Eye (tissue), 1 donor: ENCODE data around the gene CLEC12A.
"Not testable (repeated sequence)": the region's sequence is repeated elsewhere in the genome, so short reads cannot be mapped to it uniquely, and the experiment has no call there.

Experiments
- DNase-seq: peaks from one replicate; pipeline ENCODE4 v3.0.0-alpha.2; 2015

The CLEC12A gene

DNA sequence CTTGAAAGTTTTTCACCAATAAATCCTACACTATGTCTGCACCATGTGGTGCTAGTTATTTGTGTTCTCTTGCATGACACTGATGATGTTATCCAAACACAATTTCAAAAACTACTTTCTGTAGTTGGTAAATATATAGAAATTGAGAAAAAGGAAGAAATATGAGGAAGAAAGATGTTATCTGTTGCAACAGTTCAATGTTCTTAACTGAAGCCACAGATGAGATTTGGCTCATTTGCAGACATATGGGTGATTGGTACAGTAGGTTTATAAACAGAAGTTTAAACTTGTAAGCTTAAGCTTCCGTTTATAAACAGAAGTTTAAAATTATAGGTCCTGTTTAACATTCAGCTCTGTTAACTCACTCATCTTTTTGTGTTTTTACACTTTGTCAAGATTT lies at the start of gene CLEC12A:
TSS of gene CLEC12A (plus strand) at position 229 of the 400 bp plus-strand sequence. CDS start 188 bp downstream, outside the sequence.
- no peak for DNase-seq

DNA sequence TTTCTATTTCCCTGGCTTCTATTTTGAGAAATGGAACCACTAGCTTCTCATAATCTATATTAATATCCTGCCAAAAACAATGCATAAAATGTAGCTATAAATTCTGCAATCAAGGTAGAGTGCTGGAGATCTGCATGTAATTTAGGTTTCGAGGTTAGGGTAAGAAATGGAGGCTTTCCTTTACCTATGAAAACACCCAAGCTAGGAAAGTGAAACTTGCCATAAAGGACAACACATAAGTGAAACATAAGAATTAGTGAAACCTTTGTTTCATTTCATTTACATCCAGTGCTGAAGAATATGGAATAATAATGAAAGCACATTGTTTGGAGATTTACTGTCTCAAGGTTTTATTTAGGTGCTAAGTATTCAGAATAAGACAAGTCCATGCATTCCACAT lies 48.8 kb upstream of the CLEC12A start:
- DNase-seq = no peak

DNA sequence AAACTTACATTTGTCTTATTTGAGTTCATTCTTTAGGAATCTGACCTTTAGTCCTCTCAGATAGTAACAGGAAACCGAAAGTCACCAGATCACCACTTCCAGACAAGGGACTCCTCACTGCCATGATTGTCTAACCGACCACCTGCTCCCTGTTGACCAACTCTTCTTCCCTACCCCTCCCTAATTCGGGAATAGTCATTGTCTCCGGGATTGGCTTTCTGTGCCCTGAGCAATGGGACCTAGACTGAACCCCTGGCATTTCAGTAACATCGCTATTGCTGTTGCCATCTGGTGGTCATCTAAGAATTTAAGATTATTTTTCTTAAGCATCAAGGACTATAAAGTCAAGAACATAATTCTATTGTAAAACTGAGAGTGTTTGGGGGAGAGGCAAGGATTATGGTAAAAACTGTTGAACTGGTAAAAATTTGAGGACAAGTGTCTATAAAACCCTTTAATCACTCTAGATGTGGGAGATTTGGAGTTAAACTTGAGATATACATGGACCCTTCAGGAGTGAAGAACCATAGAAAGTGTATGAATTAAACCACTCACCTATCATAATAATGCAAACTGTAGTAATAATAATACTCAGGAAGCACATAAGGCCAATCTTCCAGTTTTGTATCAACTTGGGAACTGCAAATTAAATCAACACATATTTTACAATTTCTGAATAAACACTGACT lies 45.4 kb upstream of the CLEC12A start:
- peak; percentile 54 for DNase-seq

DNA sequence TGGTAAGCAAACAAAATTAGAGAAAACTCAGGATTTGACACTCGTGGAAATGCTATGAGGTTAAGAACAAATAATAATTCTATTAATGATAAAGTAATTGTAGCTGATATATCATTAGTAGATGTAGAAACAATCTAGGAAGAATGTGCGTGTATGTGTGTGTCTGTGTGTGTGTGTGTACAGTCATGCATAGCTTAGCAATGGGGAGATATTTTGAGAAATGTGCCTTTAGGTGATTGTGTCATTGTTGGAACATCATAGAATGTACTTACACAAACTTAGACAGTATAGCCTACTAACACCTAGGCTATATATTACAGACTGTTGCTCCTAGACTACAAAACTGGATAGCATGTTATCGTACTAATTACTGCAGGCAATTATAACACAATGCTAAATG lies 44.3 kb upstream of the CLEC12A start:
- DNase-seq = no peak

DNA sequence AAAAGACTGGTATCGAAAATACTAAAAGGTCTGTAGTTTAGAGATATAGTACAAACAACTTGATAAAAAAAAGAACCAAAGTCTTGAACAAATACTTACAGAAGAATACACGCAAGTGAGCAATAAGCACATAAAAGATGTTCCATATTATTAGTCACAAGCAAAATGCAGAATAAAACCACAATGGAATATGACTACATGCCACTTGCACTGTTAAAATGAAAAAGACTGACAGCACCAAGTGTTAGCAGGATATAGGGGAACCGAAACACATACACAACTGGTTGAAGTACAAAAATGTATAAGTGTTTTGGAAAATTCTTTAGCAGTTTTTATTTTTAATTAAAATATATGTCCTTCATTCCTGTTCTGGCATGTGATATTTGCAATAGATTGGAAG lies 42.6 kb upstream of the CLEC12A start:
- DNase-seq = no peak

DNA sequence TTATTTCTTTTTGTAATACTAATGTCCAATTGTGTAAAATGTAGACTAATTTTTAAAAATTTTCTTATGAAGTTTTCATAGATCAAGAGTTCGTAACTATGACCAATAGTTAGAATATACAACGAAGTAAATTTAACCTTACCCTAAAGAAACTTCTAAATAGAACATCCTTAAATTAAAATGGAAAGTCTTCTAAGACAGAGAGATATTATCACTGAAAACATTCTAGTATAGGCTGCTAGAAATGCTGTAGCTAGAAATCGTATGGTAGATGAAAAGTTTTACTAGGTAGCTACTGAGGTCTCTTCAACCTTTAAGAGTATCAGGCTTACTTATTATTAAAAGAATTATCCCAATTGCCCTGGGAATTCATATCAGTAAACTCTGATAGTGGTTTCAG lies 40.0 kb upstream of the CLEC12A start:
- DNase-seq = no peak

DNA sequence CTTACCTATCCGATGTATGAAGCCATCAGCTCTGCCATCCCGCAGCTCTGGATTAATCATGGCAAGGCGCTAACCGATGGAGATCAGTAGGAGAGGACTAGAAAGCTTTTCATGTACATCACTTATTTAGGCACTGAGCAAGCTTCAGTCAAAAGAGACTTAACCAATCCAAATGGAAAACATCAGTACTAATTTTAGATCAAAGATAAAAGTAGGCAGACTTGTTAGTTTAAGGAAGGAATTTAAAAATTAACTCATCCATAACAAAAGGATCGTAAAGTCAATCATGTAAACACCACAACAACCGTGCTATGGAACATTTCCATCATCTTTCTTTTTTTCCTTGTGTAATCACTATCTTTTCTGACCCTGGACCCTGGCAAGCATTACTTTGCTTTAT lies 38.9 kb upstream of the CLEC12A start, which contains the start of gene CLEC2A:
TSS of gene CLEC2A (minus strand) at position 101 of the 400 bp plus-strand sequence. CDS start at position 60, 41 bp downstream.
- DNase-seq = no peak

DNA sequence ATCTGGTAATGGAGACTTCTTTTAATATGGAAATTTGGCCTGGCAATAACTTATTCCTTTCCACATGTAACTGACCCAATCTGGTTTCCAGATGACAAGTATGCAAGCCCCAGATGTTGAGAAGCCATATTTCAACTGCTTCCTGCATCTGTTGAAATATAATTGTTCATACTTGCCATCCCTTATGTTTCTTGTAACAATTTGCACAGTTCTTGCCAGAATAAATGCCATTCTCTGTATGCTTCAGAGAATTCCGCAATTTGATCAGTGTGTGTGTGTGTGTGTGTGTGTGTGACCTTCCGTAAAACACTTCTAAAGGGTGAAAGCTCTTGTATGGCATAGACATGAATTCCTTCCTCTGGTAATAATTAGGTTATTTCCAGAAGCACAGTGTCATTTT lies 37.3 kb upstream of the CLEC12A start:
- DNase-seq = peak; percentile 13

DNA sequence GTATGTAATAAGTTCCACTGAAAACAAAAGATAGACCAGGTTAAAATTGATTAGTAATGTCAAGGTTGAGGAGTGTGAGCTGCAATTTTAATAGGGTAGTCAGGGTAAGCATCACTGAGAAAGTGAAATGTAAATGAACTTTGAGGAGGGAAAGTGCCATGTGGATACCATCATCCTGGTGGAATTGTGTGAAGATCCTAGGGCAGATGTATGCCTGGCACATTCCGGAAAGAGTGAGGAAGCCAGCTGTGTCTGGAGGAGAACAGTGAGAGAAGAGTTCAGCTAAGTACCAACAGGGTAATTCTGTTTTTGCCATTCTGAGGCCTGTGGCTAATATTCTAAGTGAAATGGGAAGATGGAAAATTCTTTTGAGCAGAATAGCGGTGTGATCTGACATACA lies 36.2 kb upstream of the CLEC12A start:
- no peak for DNase-seq

DNA sequence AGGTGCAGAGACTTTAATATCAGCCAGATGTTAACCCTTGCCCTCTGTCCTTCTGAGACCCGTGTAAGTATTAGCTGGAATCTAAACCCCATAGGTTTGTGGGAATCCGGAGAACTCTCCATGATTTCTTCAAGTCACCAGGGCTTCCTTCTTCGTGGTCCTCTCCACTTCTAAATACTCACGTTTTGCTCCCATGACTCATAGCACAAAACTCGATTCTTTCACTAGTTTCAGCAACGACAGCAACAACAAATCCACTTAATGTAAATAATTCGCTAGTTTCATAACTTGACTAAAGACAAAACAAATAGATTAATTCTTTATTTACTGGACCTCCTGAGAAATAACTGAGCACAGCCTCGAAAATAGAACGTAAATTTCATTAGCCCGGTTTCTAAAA lies 34.6 kb upstream of the CLEC12A start:
- DNase-seq = no peak

DNA sequence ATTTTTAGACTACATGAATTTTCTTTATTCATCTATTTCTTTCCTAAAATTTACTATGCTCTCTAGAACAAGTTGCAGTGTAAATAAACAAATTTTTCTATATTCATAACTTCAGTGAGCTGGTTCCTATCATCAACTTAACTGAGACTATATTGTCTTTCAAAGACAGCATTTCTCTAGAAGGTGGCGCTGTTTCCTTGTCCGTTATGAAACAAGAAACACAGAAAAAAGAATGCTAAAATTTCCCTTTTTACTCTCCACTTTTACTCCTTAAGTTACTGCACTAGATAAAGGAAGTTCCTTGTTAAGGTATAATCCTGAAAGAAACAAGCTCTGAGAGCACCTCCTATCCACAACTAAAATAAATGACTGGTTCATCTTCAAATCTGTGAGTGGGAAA lies 30.8 kb upstream of the CLEC12A start:
- DNase-seq = no peak

DNA sequence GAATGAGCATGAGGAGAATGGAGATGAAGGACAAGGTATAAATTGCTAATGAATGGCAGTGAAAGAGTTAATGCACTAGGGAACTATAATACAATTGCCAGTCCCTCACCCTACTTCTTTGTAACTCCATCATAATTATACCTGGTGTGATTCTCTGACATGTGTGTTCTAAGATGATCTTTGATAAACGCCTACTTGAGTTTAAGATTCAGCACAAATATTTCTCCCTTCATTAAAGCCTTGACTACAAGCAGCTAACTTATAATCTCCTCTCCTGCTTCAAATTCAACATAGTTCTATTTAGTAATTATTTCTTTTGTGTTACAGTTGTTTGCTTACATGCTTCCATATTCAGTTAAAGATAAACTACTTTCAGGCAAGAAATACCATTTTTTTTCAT lies 29.4 kb upstream of the CLEC12A start:
- no peak for DNase-seq

DNA sequence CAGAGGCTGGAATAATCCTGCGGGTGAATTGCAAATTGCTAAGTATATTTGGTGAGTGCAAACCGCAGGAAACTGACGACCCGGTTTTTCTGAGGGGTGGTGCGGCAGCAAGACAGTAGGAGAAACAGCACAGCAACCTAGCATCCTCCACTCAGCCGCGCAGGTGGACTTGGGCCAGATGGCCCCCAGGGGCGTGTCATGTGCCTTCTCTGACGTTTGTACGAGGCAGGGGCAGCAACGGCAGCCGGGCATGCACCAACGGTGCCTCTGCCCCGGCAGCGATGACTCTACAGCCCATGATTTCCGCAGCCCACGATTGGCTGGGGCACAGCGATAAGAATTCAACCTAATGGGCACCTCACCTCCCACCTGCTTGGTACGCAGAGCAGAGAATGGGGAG lies 28.0 kb upstream of the CLEC12A start:
- DNase-seq = no peak

DNA sequence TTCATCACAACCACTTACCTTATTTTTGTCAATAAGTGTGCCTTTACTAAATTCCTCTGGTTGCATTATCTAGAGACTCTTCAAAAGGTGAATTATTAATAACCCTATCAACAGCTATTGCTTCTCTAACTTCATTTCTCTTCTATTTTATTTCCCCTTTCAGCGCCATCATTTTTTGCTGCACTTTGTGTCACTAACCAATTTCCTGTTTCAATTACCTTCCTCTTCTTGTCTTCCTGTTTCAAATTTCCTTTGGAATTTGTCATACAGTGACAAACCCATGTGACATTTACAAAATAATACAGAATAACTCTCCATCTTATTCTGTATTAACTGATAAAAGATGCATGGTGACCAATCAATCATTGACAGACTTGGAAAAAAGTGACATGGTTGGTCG lies 26.8 kb upstream of the CLEC12A start:
- DNase-seq = no peak

DNA sequence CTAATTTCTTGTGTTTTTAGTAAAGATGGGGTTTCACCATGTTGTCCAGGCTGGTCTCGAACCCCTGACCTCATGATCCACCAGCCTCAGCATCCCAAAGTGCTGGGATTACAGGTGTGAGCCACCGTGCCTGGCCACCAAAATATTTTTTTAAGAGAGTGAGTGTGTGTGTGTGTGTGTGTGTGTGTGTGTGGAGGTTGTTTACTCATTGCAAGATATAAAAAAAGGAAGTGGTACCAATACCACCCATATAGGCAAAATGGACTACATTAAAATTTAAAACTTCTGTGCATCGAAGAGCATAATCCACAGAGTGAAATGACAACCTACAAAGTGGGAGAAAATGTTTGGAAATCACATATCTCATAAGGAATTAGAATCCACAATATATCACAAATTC lies 23.5 kb upstream of the CLEC12A start:
- DNase-seq = no peak

DNA sequence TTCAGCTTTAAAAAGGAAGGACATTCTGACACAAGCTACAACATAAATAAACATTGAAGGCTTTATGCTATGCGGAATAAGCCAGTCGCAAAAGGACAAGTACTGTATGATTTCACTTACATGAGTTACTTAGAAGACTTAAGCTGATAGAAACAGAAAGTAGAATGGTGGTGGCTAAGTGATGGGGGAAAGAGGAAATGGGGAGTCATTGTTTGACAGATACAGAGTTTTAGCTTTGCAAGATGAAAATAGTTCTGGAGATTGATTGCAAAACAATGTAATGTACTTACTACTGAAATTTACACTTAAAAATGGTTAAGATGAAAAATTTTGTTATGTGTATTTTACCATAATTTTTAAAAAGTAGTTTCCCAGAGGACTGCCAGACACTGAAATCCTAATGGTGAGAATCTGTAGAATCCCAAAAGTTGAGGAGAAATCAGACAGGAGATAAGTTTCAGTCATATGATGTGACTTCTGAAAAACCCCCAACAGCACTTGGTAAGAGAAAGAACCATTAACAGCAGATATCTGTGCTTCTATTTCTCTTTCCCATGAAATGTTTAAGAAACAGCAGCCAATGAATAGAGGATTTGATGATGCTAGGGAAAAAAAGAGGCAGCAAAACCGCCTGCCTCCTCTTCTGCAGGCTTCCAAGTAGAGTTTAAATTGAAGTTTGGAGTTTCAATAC lies 22.5 kb upstream of the CLEC12A start:
- no peak for DNase-seq

DNA sequence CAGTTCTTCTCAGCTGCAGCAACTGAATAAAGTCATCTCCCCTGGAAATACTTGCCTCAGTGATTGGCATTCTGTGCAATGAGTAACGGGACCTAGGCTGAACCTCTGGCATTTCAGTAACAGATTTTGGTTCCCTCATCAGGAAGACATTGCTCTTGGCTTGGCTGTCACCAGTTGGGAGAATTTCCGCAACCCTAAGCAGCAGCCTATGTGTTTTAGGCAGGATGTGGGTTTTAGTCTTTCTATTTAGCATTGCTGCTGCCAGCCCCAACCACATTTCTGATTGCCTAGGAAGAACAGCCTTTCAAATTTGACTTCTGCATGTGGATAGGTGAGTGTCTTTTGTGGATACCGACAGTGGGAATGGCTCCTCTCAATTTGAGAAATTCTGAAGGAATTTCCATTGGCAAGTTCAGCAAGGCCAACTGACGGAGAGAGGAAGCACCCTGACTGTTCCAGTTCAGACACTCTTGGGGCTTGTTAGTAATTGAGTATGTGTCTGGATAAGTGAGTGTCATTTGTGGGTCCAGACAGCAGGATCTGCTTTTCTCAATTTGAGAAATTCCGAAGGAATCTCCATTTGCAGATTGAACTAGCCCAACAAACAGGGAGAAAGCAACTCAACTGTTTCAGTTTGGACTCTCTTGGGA lies 20.1 kb upstream of the CLEC12A start:
- DNase-seq = no peak

DNA sequence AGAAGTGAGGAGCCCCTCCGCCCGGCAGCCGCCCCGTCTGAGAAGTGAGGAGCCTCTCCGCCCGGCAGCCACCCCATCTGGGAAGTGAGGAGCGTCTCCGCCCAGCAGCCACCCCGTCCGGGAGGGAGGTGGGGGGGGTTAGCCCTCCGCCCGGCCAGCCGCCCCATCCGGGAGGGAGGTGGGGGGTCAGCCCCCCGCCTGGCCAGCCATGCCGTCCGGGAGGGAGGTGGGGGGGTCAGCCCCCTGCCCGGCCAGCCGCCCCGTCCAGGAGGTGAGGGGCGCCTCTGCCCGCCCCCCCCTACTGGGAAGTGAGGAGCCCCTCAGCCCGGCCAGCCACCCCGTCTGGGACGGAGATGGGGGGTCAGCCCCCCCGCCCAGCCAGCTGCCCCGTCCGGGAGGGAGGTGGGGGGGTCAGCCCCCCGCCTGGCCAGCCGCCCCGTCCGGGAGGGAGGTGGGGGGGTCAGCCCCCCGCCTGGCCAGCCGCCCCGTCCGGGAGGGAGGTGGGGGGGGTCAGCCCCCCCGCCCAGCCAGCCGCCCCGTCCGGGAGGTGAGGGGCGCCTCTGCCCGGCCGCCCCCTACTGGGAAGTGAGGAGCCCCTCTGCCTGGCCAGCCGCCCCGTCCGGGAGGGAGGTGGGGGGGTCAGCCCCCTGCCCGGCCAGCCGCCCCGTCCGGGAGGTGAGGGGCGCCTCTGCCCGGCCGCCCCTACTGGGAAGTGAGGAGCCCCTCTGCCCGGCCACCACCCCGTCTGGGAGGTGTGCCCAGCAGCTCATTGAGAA lies 18.1 kb upstream of the CLEC12A start:
- not testable (repeated sequence) for DNase-seq

DNA sequence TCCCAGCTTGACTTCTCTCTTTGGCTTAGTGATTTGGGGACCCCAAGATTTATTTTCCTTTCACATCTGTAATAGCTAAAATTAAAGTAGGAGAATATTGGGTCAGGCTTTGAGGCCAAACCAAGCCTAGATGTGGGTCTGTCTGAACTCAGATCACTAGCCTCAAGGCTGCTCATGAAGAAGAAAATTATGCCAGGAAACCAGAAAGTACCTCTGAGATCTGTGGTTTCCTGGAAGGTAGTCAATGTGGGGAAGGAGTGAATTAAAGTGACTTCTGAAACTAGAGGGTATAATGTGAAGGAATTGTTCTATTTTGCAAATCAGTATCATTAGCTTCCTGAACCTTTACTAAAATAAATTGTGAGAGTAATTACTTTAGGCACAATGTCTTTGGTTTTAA lies 13.4 kb upstream of the CLEC12A start:
- DNase-seq = no peak

DNA sequence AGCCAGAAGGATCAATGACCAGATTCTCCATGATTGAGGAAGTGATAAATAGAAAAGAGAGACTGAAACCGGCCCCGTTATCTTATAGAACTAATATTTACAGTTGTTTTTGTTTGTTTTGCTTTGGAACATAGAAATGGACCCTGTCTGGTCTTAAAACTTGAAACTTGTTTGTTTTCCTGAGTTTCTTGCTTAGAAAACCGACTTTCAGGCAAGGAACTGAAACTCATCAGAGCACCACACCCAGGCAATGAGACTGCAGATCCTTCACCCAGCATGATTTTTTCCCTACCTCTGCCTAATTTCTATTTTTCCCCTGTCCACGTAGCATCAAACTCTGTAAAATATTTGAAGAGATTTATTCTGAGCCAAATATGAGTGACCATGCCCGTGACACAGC lies 10.6 kb upstream of the CLEC12A start:
- no peak for DNase-seq

DNA sequence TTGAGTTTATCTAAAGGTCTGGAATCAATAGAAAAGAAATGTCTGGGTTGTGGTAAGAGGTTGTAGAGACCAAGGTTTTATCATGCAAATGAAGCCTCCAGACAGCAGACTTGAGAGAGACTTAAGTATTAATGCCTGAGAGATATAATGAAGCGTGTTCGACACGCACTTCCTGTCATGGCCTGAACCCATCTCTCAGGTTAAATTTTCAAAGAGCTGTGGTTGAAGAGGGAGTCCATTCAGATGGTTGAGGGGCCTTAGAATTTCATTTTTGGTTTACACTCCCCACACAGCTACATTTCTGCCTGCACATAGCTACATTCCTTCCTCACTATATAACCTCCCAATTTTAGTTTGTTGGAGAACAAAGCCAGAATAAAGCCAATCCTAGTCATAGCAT lies 10.1 kb upstream of the CLEC12A start:
- no peak for DNase-seq

DNA sequence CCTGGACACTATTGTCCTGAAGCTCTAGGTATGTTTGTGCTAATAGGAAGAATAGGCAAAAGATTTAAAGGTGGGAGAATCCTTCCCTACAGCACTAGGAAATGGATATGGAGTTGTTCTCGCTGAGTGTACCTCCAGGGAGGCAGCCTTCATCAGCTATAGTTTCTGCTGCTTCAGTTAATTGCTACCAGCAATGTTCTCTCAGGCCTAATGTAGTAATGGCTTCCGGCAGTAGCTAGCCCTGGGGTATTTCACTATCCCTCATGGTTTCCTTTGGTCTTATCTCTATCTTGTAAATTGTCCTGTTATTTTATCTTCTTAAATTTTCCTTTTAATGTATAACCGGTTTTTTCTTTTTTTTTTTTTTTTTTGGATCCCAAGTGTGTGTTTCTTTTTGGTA lies 9.3 kb upstream of the CLEC12A start:
- peak; percentile 25 for DNase-seq

DNA sequence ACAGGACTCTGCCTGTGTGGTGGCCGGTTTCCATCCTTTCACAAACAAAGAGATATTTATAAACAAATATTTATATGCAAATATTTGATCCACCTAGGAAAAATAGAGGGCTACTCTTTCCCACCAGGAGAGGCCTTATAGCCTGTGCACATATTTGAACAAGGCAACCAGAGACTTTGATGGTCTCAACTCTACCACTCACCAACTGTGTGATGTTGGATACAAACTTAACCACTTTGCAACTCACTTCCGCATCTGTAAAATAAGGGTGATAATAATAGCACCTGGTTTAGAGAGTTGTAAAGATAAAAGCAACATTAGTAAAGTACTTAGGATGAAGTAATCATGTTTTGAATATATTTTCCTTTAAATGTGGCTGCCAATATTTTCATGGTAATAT lies 1.5 kb upstream of the CLEC12A start:
- DNase-seq = no peak
